H1 (cell line): ENCODE measurements around the gene ATG7. TPM values are rescaled to one million over a fixed set of nuclear protein-coding genes. Genes with fewer than 3 reads are reported as not detected.

ENCODE experiments used
- CTCF ChIA-PET: fragments of 300-600 bp; sonication (Branson Sonifier 250); formaldehyde crosslinking; loops from one replicate; lab custom pipeline; 2021; ENCODE audit not compliant: partially characterized antibody; lab: Charles Lee
- POLR2A ChIA-PET: fragments of 300-600 bp; sonication (Branson Sonifier 250); formaldehyde crosslinking; loops from one replicate; lab custom pipeline; 2021; ENCODE audit warnings: inconsistent platforms; ENCODE audit not compliant: partially characterized antibody; lab: Charles Lee
- DNase-seq, 2 experiments: peaks; one replicate each; pipeline versions ENCODE4 v3.0.0 to v3.0.0-alpha.2; 2010 to 2022; ENCODE audit warnings: low spot score in 2 of 2, low read depth in 1 of 2, mixed read lengths in 1 of 2
- FAIRE-seq: peaks from 2 replicates; lab custom pipeline; 2011; peaks lifted over from hg19 to GRCh38; lab: Jason Lieb, UNC
- H2AFZ ChIP-seq: 2 replicates; pipeline ENCODE4 v1.8.1; 2012; ENCODE audit warnings: low read length, inconsistent platforms
- H2AK5ac ChIP-seq: 2 replicates; pipeline ENCODE4 v1.6.1; 2013; ENCODE audit warnings: low read depth, low read length
- H2BK120ac ChIP-seq: replicated peaks from 2 replicates; pipeline ENCODE3; 2013; ENCODE audit warnings: low read depth, low read length, inconsistent platforms
- H2BK12ac ChIP-seq: 2 replicates; pipeline ENCODE4 v1.6.1; 2013; ENCODE audit warnings: low read depth, low read length
- H2BK15ac ChIP-seq: 2 replicates; pipeline ENCODE4 v1.6.1; 2013; ENCODE audit warnings: low read length
- H2BK20ac ChIP-seq: 2 replicates; pipeline ENCODE4 v1.6.1; 2013; ENCODE audit warnings: low read length
- H2BK5ac ChIP-seq: 2 replicates; pipeline ENCODE4 v1.6.1; 2013; ENCODE audit warnings: low read depth, low read length
- H3K14ac ChIP-seq: 2 replicates; pipeline ENCODE4 v1.6.1; 2013; ENCODE audit warnings: inconsistent platforms; ENCODE audit not compliant: insufficient read length
- H3K18ac ChIP-seq: 2 replicates; pipeline ENCODE4 v1.6.1; 2013; ENCODE audit warnings: low read length; ENCODE audit errors: extremely low read depth
- H3K23ac ChIP-seq: 2 replicates; pipeline ENCODE4 v1.6.1; 2013; ENCODE audit warnings: inconsistent platforms; ENCODE audit not compliant: insufficient read length
- H3K23me2 ChIP-seq: 2 replicates; pipeline ENCODE4 v1.6.1; 2013; ENCODE audit warnings: low read depth, low read length
- H3K27ac ChIP-seq: 2 replicates; pipeline ENCODE4 v1.6.1; 2011; ENCODE audit warnings: low read depth, low read length, inconsistent platforms
- H3K27me3 ChIP-seq, 4 experiments: replicated peaks in 1 of 4; 1 replicate in 1 of 4; 2 replicates in 3 of 4; pipeline versions ENCODE4 v1.6.1 to v1.8.1; 2011 to 2013; ENCODE audit warnings: low read length in 3 of 4, mild to moderate bottlenecking in 3 of 4, inconsistent platforms in 2 of 4, mixed read lengths in 2 of 4, moderate library complexity in 1 of 4; ENCODE audit not compliant: control insufficient read depth in 3 of 4, insufficient read depth in 3 of 4; ENCODE audit errors: extremely low read depth in 1 of 4
- H3K36me3 ChIP-seq, 4 experiments: 2 replicates each; pipeline versions ENCODE4 v1.6.1 to v1.8.1; 2011 to 2013; ENCODE audit warnings: mild to moderate bottlenecking in 4 of 4, low read length in 3 of 4, moderate library complexity in 2 of 4, control low read depth in 1 of 4, inconsistent platforms in 1 of 4; ENCODE audit not compliant: insufficient read depth in 4 of 4, control insufficient read depth in 2 of 4
- H3K4ac ChIP-seq: replicated peaks from 2 replicates; pipeline ENCODE3; 2013; ENCODE audit warnings: low read length, low read depth, mixed read lengths, inconsistent platforms; ENCODE audit not compliant: insufficient read length
- H3K4me1 ChIP-seq, 4 experiments: replicated peaks in 1 of 4; 1 replicate in 1 of 4; 2 replicates in 3 of 4; pipeline versions ENCODE4 v1.6.1 to v1.8.1; 2011 to 2013; ENCODE audit warnings: low read length in 3 of 4, inconsistent platforms in 2 of 4, mixed read lengths in 1 of 4; ENCODE audit not compliant: insufficient read depth in 4 of 4, control insufficient read depth in 3 of 4
- H3K4me2 ChIP-seq, 2 experiments: 2 replicates each; pipeline versions ENCODE4 v1.6.1 to v1.8.1; 2011 to 2013; ENCODE audit warnings: low read depth in 2 of 2, low read length in 2 of 2, control low read depth in 1 of 2, inconsistent platforms in 1 of 2, mild to moderate bottlenecking in 1 of 2; ENCODE audit not compliant: insufficient read depth in 1 of 2
- H3K4me3 ChIP-seq, 4 experiments: fragments of 200-600, 300-600 bp in 1 of 4; sonication (generic), shearing (Covaris generic), sonication (Bioruptor Twin) in 1 of 4; 2 replicates each; pipeline versions ENCODE4 v1.5.1 to v1.8.1; 2011 to 2016; ENCODE audit warnings: low read length in 4 of 4, low read depth in 3 of 4, control low read depth in 2 of 4, inconsistent platforms in 2 of 4, mild to moderate bottlenecking in 2 of 4, mixed read lengths in 1 of 4, moderate library complexity in 1 of 4; ENCODE audit not compliant: insufficient read depth in 2 of 4; ENCODE audit errors: extremely low read depth in 1 of 4
- H3K56ac ChIP-seq: replicated peaks from 2 replicates; pipeline ENCODE3; 2013; ENCODE audit warnings: low read depth, mild to moderate bottlenecking, mixed read lengths, low read length, inconsistent platforms; ENCODE audit not compliant: insufficient read length
- H3K79me1 ChIP-seq: 2 replicates; pipeline ENCODE4 v1.6.1; 2013; ENCODE audit warnings: low read depth, low read length, control low read depth
- H3K79me2 ChIP-seq, 2 experiments: 2 replicates each; pipeline versions ENCODE4 v1.6.1 to v1.8.1; 2012 to 2013; ENCODE audit warnings: low read length in 2 of 2, mild to moderate bottlenecking in 2 of 2, inconsistent platforms in 1 of 2; ENCODE audit not compliant: insufficient read depth in 2 of 2, control insufficient read depth in 1 of 2
- H3K9ac ChIP-seq, 4 experiments: replicated peaks in 1 of 4; 1 replicate in 1 of 4; 2 replicates in 3 of 4; pipeline versions ENCODE4 v1.6.1 to v1.8.1; 2011 to 2013; ENCODE audit warnings: low read depth in 3 of 4, low read length in 3 of 4, control low read depth in 2 of 4, mild to moderate bottlenecking in 2 of 4, moderate library complexity in 2 of 4, inconsistent platforms in 1 of 4; ENCODE audit errors: extremely low read depth in 1 of 4
- H3K9me3 ChIP-seq, 2 experiments: 2 replicates each; pipeline versions ENCODE4 v1.6.1 to v1.8.1; 2012 to 2013; ENCODE audit warnings: mild to moderate bottlenecking in 2 of 2, moderate library complexity in 2 of 2, control low read depth in 1 of 2, inconsistent platforms in 1 of 2, low read depth in 1 of 2, low read length in 1 of 2, mixed read lengths in 1 of 2; ENCODE audit not compliant: insufficient read depth in 2 of 2
- H4K20me1 ChIP-seq, 2 experiments: replicated peaks in 1 of 2; 2 replicates each; pipeline versions ENCODE3 to v1.8.1; 2011 to 2013; ENCODE audit warnings: inconsistent platforms in 2 of 2, low read length in 2 of 2, mild to moderate bottlenecking in 1 of 2; ENCODE audit not compliant: insufficient read depth in 2 of 2, control insufficient read depth in 1 of 2
- H4K5ac ChIP-seq: 2 replicates; pipeline ENCODE4 v1.6.1; 2013; ENCODE audit warnings: low read length, low read depth, mixed read lengths, inconsistent platforms; ENCODE audit not compliant: insufficient read length
- H4K8ac ChIP-seq: 2 replicates; pipeline ENCODE4 v1.8.0; 2013; ENCODE audit warnings: mild to moderate bottlenecking, moderate library complexity, low read length, inconsistent platforms; ENCODE audit not compliant: insufficient read depth; ENCODE audit errors: extremely low read depth
- H4K91ac ChIP-seq: replicated peaks from 2 replicates; pipeline ENCODE3; 2013; ENCODE audit warnings: low read length, mixed read lengths, inconsistent platforms; ENCODE audit not compliant: insufficient read length
- BRCA1 ChIP-seq: IDR thresholded peaks from 2 replicates; pipeline ENCODE4 v1.6.1; 2012; ENCODE audit warnings: low read depth, low read length, improper control_type of control experiment
- CEBPB ChIP-seq: IDR thresholded peaks from 2 replicates; pipeline ENCODE4 v1.6.1; 2012; ENCODE audit warnings: low read depth, low read length
- CHD1 ChIP-seq: IDR thresholded peaks from 2 replicates; pipeline ENCODE4 v1.6.1; 2012; ENCODE audit warnings: low read depth, low read length, improper control_type of control experiment
- CHD2 ChIP-seq: IDR thresholded peaks from 2 replicates; pipeline ENCODE4 v1.6.1; 2012; ENCODE audit warnings: low read length, improper control_type of control experiment
- FOSL1 ChIP-seq: IDR thresholded peaks from 2 replicates; pipeline ENCODE4 v1.6.1; 2011; ENCODE audit warnings: mild to moderate bottlenecking, low read depth, low read length, moderate library complexity; ENCODE audit not compliant: insufficient read depth
- KDM5A ChIP-seq: fragments of 200-600 bp; IDR thresholded peaks from 2 replicates; pipeline ENCODE4 v1.7.1; 2012; ENCODE audit warnings: mild to moderate bottlenecking, low read length, inconsistent platforms, mixed read lengths
- POLR2A ChIP-seq, 2 experiments: IDR thresholded peaks; 1 replicate in 1 of 2; 2 replicates in 1 of 2; pipeline ENCODE4 v1.6.1; 2011; ENCODE audit warnings: low read depth in 2 of 2, low read length in 2 of 2, mild to moderate bottlenecking in 2 of 2; ENCODE audit errors: control extremely low read depth in 1 of 2
- POLR2AphosphoS5 ChIP-seq: IDR thresholded peaks from 2 replicates; pipeline ENCODE4 v1.6.1; 2011; ENCODE audit warnings: low read depth, low read length
- RAD21 ChIP-seq, 2 experiments: IDR thresholded peaks in 1 of 2; conservative IDR thresholded peaks in 1 of 2; 2 replicates each; pipeline ENCODE4 v1.6.1; 2011; ENCODE audit warnings: low read depth in 2 of 2, low read length in 2 of 2, improper control_type of control experiment in 1 of 2, inconsistent platforms in 1 of 2, mild to moderate bottlenecking in 1 of 2, moderate library complexity in 1 of 2
- RBBP5 ChIP-seq: IDR thresholded peaks from 2 replicates; pipeline ENCODE4 v1.7.1; 2012; ENCODE audit warnings: low read depth, mild to moderate bottlenecking, inconsistent platforms, low read length, moderate library complexity, borderline replicate concordance
- SIN3A ChIP-seq, 2 experiments: IDR thresholded peaks in 1 of 2; conservative IDR thresholded peaks in 1 of 2; 2 replicates each; pipeline ENCODE4 v1.6.1; 2011 to 2012; ENCODE audit warnings: low read length in 2 of 2, improper control_type of control experiment in 1 of 2, low read depth in 1 of 2, mild to moderate bottlenecking in 1 of 2
- TCF12 ChIP-seq: IDR thresholded peaks from 2 replicates; pipeline ENCODE4 v1.6.1; 2011; ENCODE audit warnings: low read depth, mild to moderate bottlenecking, low read length
- TEAD4 ChIP-seq: IDR thresholded peaks from 2 replicates; pipeline ENCODE4 v1.6.1; 2012; ENCODE audit warnings: low read depth, low read length, inconsistent platforms, mixed read lengths
- ZNF274 ChIP-seq: IDR thresholded peaks from 2 replicates; pipeline ENCODE4 v1.7.0; 2012; ENCODE audit warnings: low read length, borderline replicate concordance; ENCODE audit errors: extremely low read depth
- WGBS, 2 experiments: shearing (Covaris generic) in 1 of 2; methylation state at CpG; one replicate each; pipeline versions ENCODE4 v1.1.6 to v1.1.7; 2013 to 2015; ENCODE audit warnings: low lambda C conversion rate in 2 of 2, mixed read lengths in 2 of 2, inconsistent platforms in 1 of 2, low coverage in 1 of 2, missing lambda C conversion rate in 1 of 2; ENCODE audit not compliant: insufficient replicate concordance in 2 of 2, insufficient coverage in 1 of 2, insufficient read length in 1 of 2; ENCODE audit errors: extremely low coverage in 1 of 2, missing lambda C conversion rate in 1 of 2; 5-methylcytosine and 5-hydroxymethylcytosine counted together
- polyA plus RNA-seq, 7 experiments: library from polyadenylated mRNA; depleted of rRNA in 3 of 7; stranded (reverse) in 5 of 7; unstranded in 2 of 7; fragments of >200 nt in 5 of 7; fragments of 200-250 nt in 2 of 7; gene quantifications; 1 replicate in 5 of 7; 2 replicates in 1 of 7; 4 replicates in 1 of 7; pipeline versions ENCODE4 v1.2.1 to v1.2.3, GENCODE V29; 2011 to 2013; ENCODE audit warnings: missing spikeins in 2 of 7, mixed read lengths in 2 of 7
- total RNA-seq: library from RNA; stranded (reverse); fragmentation: NEBNext Ultra II Directional; extraction: Animal tissue kit (Norgen Biotek cat#: 25700); gene quantifications from 2 replicates; pipeline ENCODE4 v1.2.1, GENCODE V29; 2021

The ATG7 gene
- total and polyA plus RNA-seq, 2 of the 8 experiments (the other 6 are each of a cell fraction or from before 2014, with no cell fraction given): 15.0 to 19.1 TPM

GRCh38 chr3:11393401-11393800, 121.2 kb downstream of the ATG7 start:
- Histone ChIP-seq H3K23ac (no peak overlapping the region), H2AFZ (no peak overlapping the region), H3K9ac (no peak overlapping the region), H3K4me3 (no peak overlapping the region), H2AK5ac (no peak overlapping the region), H3K27ac (no peak overlapping the region), H2BK15ac (no peak overlapping the region), H3K36me3 (no peaks in the 10 kb centered on the region), H3K79me2 (no peaks in the 10 kb centered on the region), H2BK12ac (no peak overlapping the region), H3K27me3 (no peaks in the 10 kb centered on the region), H3K23me2 (no peaks in the 10 kb centered on the region), H2BK5ac (no peak overlapping the region), H4K91ac (no peak overlapping the region), H3K79me1 (no peaks in the 10 kb centered on the region), H3K9me3 (no peaks in the 10 kb centered on the region), H3K4me2 (no peak overlapping the region), H2BK120ac (no peak overlapping the region), H3K14ac (no peak overlapping the region), H3K4me1 (peaks cover 0 to 5% (median 0%) of the 10 kb centered on the region in 4 experiments; a peak in 1 of 7 replicates), H3K18ac (no peak overlapping the region), H3K56ac (no peak overlapping the region), H4K20me1 (no peaks in the 10 kb centered on the region), H3K4ac (no peak overlapping the region), H2BK20ac (no peak overlapping the region), H4K8ac (no peak overlapping the region), H4K5ac (no peak overlapping the region)
- DNase-seq (no peak), FAIRE-seq (no peak)
- WGBS, 2 experiments: 100% methylated on average over 1 of the region's 3 CpGs; no CpG with 5 or more reads in 1 of the 2 experiments
- ChIA-PET CTCF (interaction anchor here (1.4 to 3.1 kb wide), 3 partner anchors 8 to 257 kb away, joined by 3 to 14 read pairs (median 3); no protein-coding TSS in a partner anchor), POLR2A (no interaction called here)
- TF ChIP-seq RBBP5 (no peak), FOSL1 (no peak), TCF12 (no peak), CHD2 (no peak), POLR2A (IDR thresholded peaks at IDR 0.05; ENCODE audit: control extremely low read depth in 1 of 2, low read depth in 2 of 2, low read length in 2 of 2) (no peak), TEAD4 (no peak), BRCA1 (no peak), SIN3A (conservative IDR thresholded peaks at IDR 0.05 in 1 of 2, IDR thresholded peaks at IDR 0.05 in 1 of 2; ENCODE audit: low read depth in 1 of 2, low read length in 2 of 2) (no peak), CHD1 (no peak), POLR2AphosphoS5 (no peak), KDM5A (no peak), ZNF274 (no peak), RAD21 (IDR thresholded peaks at IDR 0.05 in 1 of 2, conservative IDR thresholded peaks at IDR 0.05 in 1 of 2; ENCODE audit: low read depth in 2 of 2, low read length in 2 of 2) (no peak), CEBPB (no peak)
